GM21360 (cell line): ENCODE data around the gene NECAB3.
"Not testable (repeated sequence)": the region's sequence is repeated elsewhere in the genome, so short reads cannot be mapped to it uniquely, and the experiment has no call there.

Experiments used
- ATAC-seq: cut with Tn5 transposase; IDR thresholded peaks from one replicate; pipeline ENCODE4 v1.9.1; 2021; ENCODE audit warnings: mild to moderate bottlenecking, moderate library complexity; ENCODE audit not compliant: unreplicated experiment

The NECAB3 gene

GRCh38 chr20:33653218-33653899 lies 20.9 kb downstream of the NECAB3 start:
- ATAC-seq, result no peak

- ATAC-seq, result no peak
Observed at GRCh38 chr20:33651562-33652048, 22.6 kb downstream of the NECAB3 start.

- no peak for ATAC-seq
Observed at GRCh38 chr20:33650753-33651561, 23.3 kb downstream of the NECAB3 start.

GRCh38 chr20:33650111-33650752 lies 24.0 kb downstream of the NECAB3 start:
- ATAC-seq, result no peak

GRCh38 chr20:33649201-33649681 lies 25.0 kb downstream of the NECAB3 start:
- no peak for ATAC-seq

- no peak for ATAC-seq
Observed at GRCh38 chr20:33648396-33649004, 25.7 kb downstream of the NECAB3 start.

GRCh38 chr20:33647603-33648395 lies 26.4 kb downstream of the NECAB3 start:
- ATAC-seq, result peak; percentile 49

GRCh38 chr20:33646959-33647602 lies 27.1 kb downstream of the NECAB3 start:
- not testable (repeated sequence) for ATAC-seq

GRCh38 chr20:33646191-33646590 lies 28.0 kb downstream of the NECAB3 start:
- ATAC-seq, result no peak

GRCh38 chr20:33645396-33645795 lies 28.8 kb downstream of the NECAB3 start:
- no peak for ATAC-seq

GRCh38 chr20:33645072-33645358 lies 29.2 kb downstream of the NECAB3 start:
- no peak for ATAC-seq

- ATAC-seq, result no peak
Observed at GRCh38 chr20:33644313-33645071, 29.7 kb downstream of the NECAB3 start.

- ATAC-seq, result no peak
Observed at GRCh38 chr20:33640287-33640686, 33.9 kb downstream of the NECAB3 start.

GRCh38 chr20:33636776-33637175 lies 37.5 kb downstream of the NECAB3 start:
- no peak for ATAC-seq

- ATAC-seq, result no peak
Observed at GRCh38 chr20:33635341-33635740, 38.9 kb downstream of the NECAB3 start.

- ATAC-seq, result not testable (repeated sequence)
Observed at GRCh38 chr20:33631910-33632309, 42.3 kb downstream of the NECAB3 start.

- no peak for ATAC-seq
Observed at GRCh38 chr20:33630507-33630906, 43.7 kb downstream of the NECAB3 start.

- ATAC-seq, result no peak
Observed at GRCh38 chr20:33629979-33630378, 44.2 kb downstream of the NECAB3 start.

- no peak for ATAC-seq
Observed at GRCh38 chr20:33629533-33629932, 44.7 kb downstream of the NECAB3 start.
